Brain pericyte (primary cell): ENCODE measurements around the gene DUSP6.

Source experiments
- DNase-seq: peaks from one replicate; pipeline ENCODE4 v3.0.0-alpha.2; 2012; ENCODE audit warnings: low read depth, low spot score

The DUSP6 gene

GRCh38 chr12:89333564-89334252 is 18.6 kb downstream of the DUSP6 start:
- DNase-seq, result no peak

DNA sequence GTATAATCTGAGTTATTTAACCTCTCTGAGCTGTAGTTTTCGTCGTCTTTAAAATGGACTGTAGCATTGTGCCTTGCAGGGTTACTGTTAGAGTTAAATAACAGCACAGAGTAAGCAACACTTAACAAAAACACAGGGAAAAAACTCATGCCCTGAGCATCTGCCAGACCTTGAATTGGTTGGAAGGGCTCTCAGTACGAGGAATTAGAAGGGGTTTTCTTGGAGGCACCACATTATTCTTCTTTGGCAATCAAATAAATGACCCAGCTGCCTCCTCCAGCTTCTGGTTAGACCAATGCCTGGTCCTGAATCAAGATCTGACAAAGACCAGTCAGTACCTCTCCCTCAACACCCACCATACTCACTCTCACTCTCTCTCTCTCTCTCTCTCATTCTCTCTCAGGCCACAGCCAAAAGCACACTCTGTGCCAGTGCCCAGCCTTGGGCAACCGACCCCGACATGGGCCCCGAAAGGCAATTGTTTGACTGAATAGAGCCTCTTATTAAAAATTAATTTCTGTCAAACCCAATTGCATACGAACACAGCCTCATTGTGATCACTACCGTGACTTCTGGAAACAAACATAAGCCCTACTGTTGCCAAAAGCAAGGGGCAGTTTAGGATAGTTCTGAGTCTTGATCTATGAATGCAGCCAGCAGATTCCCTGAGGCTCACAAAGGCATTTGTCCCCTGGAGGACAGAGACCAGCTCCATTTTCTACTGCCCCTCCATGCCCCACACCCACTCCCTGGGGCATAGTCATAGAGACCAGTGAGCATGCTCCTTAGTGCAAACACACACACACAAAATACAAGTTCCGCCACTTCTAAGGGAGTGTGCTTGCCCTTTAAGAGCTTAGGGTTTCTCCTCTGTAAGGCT is 23.9 kb downstream of the DUSP6 start:
- no peak for DNase-seq

DNA sequence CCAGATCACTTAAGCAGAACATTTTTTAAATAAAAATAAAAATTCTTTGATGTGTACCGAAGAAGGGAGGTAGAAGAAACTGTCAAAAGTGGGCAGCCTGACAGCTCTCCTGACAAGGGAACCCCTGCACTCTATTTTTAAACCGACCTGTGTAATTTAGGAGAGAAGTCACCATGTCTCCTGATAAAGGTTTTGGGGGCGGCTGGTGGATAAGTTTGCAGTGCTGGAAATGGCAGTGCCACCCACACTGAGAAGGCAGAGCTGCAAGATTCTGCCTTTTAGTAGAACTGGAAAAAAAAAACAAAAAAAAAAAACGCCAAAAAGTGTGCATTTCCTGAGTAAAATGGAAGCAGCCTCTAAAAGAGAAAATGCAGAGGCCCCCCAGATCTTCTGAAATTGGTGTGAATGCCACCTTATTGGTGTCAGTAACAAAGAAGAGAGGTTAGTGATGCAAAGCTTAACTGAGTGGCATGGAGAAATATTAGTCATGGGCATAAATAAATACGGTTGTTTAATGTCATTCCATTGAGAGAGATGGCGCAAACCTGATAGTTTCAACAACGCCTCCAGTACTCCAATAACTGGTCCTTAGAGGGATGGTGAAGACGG is 24.7 kb downstream of the DUSP6 start:
- no peak for DNase-seq

GRCh38 chr12:89326239-89327040 is 25.9 kb downstream of the DUSP6 start:
- no peak for DNase-seq

DNA sequence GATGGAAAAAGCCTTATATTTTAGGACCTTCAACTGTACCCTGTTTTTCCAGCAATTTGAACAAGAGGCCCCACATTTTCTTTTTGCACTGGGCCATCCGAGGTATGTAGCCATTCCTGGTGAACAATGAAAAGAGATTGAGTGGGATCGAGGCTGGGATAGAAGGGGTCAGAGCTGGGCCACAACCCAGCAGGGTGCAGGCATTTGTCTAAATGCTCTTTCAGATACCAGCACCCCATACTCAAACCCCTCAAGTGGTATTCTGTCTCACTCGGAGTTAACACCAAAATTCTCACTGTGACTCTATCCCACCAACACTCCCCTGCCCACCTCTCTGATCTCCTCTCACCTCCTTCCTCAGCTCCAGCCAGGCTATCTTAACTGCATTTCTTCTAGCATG is 26.8 kb downstream of the DUSP6 start:
- no peak for DNase-seq

GRCh38 chr12:89324437-89324836 is 27.9 kb downstream of the DUSP6 start:
- no peak for DNase-seq

GRCh38 chr12:89323568-89324218 is 28.6 kb downstream of the DUSP6 start:
- DNase-seq, result no peak

GRCh38 chr12:89320735-89321134 is 31.6 kb downstream of the DUSP6 start:
- no peak for DNase-seq

- DNase-seq, result no peak
These were observed 32.7 kb downstream of the DUSP6 start for GRCh38 chr12:89319606-89320005.

GRCh38 chr12:89319122-89319521 is 33.2 kb downstream of the DUSP6 start:
- no peak for DNase-seq

- no peak for DNase-seq
These were observed 35.6 kb downstream of the DUSP6 start for GRCh38 chr12:89316705-89317139.

GRCh38 chr12:89314060-89314761 is 38.1 kb downstream of the DUSP6 start:
- DNase-seq, result no peak

DNA sequence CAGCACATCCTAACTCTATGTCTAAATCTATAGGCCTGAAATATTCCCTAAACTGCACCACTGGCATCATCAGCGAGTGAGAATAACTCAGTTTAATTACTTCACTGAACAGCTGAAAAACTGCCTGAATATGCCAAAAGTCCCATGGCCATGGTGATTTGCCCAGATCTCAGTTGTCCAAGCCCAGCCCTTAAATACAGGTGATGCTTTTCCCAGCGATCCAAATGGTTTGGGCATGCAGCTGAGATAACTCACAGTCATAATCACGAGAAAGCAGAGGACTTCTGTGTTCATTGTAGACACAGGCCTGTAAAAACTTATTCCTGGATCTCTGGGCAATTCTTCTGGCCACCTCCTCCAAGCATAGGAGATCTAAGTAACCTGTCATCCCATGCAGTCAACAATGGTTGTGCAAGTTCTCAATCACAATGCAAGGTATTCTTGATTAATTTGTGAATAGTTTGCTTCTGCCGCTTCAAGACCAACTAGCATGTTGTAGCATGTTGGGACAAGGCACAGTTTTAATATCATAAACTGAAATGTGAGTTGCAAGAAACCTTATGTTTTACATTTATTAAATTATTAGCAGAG is 40.5 kb downstream of the DUSP6 start:
- no peak for DNase-seq

GRCh38 chr12:89309815-89310214 is 42.5 kb downstream of the DUSP6 start:
- no peak for DNase-seq

DNA sequence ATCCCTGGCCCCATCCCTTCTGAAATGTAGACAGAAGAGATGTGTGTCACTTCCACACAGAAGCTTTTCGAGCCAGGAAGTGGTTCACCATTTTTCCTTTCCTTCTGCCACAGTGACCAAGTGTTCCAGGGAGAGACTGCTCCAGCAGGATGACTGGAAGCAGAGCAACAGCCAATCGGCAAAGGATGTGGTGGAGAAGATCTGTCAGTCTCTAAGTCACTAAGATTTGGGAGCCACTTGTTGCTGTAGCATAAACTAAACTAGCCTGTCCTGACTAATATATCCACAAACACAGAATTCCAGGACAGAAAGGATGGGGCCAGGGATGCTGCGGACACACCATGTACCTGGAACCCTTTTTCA is 42.9 kb downstream of the DUSP6 start:
- no peak for DNase-seq

GRCh38 chr12:89307474-89308253 is 44.6 kb downstream of the DUSP6 start:
- no peak for DNase-seq

GRCh38 chr12:89306827-89307473 is 45.4 kb downstream of the DUSP6 start:
- DNase-seq, result no peak

DNA sequence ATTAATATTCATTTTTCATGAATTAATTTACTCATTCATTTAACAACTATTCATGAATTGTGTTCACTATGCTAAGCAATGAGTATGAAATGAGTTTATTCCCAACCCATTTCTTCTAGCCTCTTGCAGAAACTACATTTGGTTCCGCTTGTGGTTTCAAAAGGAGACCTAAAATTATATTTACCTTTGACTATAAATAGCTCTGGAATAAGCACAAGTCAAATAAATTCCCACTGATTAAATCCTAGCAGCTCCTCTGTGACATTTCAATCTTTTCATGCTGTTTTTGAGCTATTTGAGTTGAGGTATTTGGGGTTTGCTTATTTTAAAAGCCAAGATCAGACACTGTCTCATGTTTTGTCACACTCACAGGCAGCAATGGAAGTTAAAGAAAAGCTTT is 46.9 kb downstream of the DUSP6 start:
- no peak for DNase-seq

- no peak for DNase-seq
These were observed 52.4 kb downstream of the DUSP6 start for GRCh38 chr12:89299931-89300330.
